ENCODE data around the gene ZSWIM5. TPM values are rescaled to one million over a fixed set of nuclear protein-coding genes. Genes with fewer than 3 reads are reported as not detected.
A peak's percentile ranks its signal among the peaks of the same experiment; 100 is the strongest.

Gene ZSWIM5
- total and polyA plus RNA-seq, 9 of the 15 experiments (the other 6 are each of a cell fraction or from before 2014, with no cell fraction given): under 0.01 to 0.07 (median 0.03) TPM; not detected in 3

GRCh38 chr1:45035631-45036301 lies 170.6 kb downstream of the ZSWIM5 start (continued):
- TF ChIP-seq MNT (conservative IDR thresholded peaks at IDR 0.05): peak in 1 of 2 experiments; percentile 47; a peak in 1 of 4 replicates
- peak; percentile 69; the same call in 1 of the 2 replicates for TF ChIP-seq CC2D1A (IDR thresholded peaks at IDR 0.05)
- no peak for TF ChIP-seq SIX5 (IDR thresholded peaks at IDR 0.05; ENCODE audit: borderline replicate concordance in 1 of 2, insufficient read depth in 1 of 2, low read depth in 1 of 2, low read length in 2 of 2)
- TF ChIP-seq HLTF (IDR thresholded peaks at IDR 0.05): no peak
- TF ChIP-seq BHLHE40 (IDR thresholded peaks at IDR 0.05; ENCODE audit: low read length): peak; percentile 54
- no peak for TF ChIP-seq TSC22D4 (tag; IDR thresholded peaks at IDR 0.05)
- TF ChIP-seq EWSR1 (IDR thresholded peaks at IDR 0.05; ENCODE audit: borderline replicate concordance, low read depth, partially characterized antibody): no peak
- TF ChIP-seq ZNF24 (IDR thresholded peaks at IDR 0.05): no peak
- peak; percentile 66; the same call in 1 of the 2 replicates for TF ChIP-seq GATAD2A (IDR thresholded peaks at IDR 0.05)
- TF ChIP-seq, protein P1, sequence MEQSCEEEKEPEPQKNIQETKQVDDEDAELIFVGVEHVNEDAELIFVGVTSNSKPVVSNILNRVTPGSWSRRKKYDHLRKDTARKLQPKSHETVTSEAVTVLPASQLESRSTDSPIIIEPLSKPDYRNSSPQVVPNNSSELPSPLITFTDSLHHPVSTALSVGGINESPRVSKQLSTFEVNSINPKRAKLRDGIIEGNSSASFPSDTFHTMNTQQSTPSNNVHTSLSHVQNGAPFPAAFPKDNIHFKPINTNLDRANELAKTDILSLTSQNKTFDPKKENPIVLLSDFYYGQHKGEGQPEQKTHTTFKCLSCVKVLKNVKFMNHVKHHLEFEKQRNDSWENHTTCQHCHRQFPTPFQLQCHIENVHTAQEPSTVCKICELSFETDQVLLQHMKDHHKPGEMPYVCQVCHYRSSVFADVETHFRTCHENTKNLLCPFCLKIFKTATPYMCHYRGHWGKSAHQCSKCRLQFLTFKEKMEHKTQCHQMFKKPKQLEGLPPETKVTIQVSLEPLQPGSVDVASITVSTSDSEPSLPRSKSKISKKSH (CRISPR knock-in tag; IDR thresholded peaks at IDR 0.05): no peak
- no peak for TF ChIP-seq ZNF445 (CRISPR knock-in tag; IDR thresholded peaks at IDR 0.05; ENCODE audit: low read depth)
- no peak for TF ChIP-seq ZFPM2 (CRISPR knock-in tag; IDR thresholded peaks at IDR 0.05)
- TF ChIP-seq SRF (CRISPR knock-in tag; IDR thresholded peaks at IDR 0.05): no peak
- TF ChIP-seq POLR2G (IDR thresholded peaks at IDR 0.05; ENCODE audit: low read depth, low read length): no peak
- TF ChIP-seq SIN3B (IDR thresholded peaks at IDR 0.05; ENCODE audit: low read depth): no peak
- peak; percentile 66; the same call in 1 of the 2 replicates for TF ChIP-seq DMBX1 (CRISPR knock-in tag; IDR thresholded peaks at IDR 0.05; ENCODE audit: borderline replicate concordance)
- TF ChIP-seq RUNX1 (IDR thresholded peaks at IDR 0.05; ENCODE audit: low read depth): no peak
- no peak for TF ChIP-seq MEF2A (IDR thresholded peaks at IDR 0.05; ENCODE audit: control insufficient read depth, low read depth, low read length)
- TF ChIP-seq ZFP30 (CRISPR knock-in tag; IDR thresholded peaks at IDR 0.05; ENCODE audit: borderline replicate concordance): no peak
- TF ChIP-seq ZNF695 (CRISPR knock-in tag; IDR thresholded peaks at IDR 0.05): no peak
- TF ChIP-seq, protein P2, sequence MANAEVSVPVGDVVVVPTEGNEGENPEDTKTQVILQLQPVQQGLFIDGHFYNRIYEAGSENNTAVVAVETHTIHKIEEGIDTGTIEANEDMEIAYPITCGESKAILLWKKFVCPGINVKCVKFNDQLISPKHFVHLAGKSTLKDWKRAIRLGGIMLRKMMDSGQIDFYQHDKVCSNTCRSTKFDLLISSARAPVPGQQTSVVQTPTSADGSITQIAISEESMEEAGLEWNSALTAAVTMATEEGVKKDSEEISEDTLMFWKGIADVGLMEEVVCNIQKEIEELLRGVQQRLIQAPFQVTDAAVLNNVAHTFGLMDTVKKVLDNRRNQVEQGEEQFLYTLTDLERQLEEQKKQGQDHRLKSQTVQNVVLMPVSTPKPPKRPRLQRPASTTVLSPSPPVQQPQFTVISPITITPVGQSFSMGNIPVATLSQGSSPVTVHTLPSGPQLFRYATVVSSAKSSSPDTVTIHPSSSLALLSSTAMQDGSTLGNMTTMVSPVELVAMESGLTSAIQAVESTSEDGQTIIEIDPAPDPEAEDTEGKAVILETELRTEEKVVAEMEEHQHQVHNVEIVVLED (CRISPR knock-in tag; IDR thresholded peaks at IDR 0.05): no peak; the same call in 1 of the 2 replicates
- TF ChIP-seq FUS (optimal IDR thresholded peaks at IDR 0.05; ENCODE audit: low read depth, low read length): no peak
- TF ChIP-seq TAF9B (IDR thresholded peaks at IDR 0.05; ENCODE audit: partially characterized antibody): no peak
- peak; percentile 56 for TF ChIP-seq FOXJ2 (tag; IDR thresholded peaks at IDR 0.05)
- peak; percentile 89 for TF ChIP-seq POLR2AphosphoS5 (IDR thresholded peaks at IDR 0.05; ENCODE audit: control insufficient read depth, insufficient read depth, low read depth, low read length)
- peak; percentile 69 for TF ChIP-seq MTA1 (IDR thresholded peaks at IDR 0.05; ENCODE audit: borderline replicate concordance)
